H9 (cell line): ENCODE results near the gene SGIP1. TPM values are rescaled to one million over a fixed set of nuclear protein-coding genes. Genes with fewer than 3 reads are reported as not detected.

Experiments
- DNase-seq: peaks from one replicate; pipeline ENCODE4 v3.0.0-alpha.2; 2017
- H2AFZ ChIP-seq: one replicate; pipeline ENCODE4 v1.6.1; 2013; ENCODE audit warnings: mild to moderate bottlenecking, low read length, control low read depth, moderate library complexity
- H2AK5ac ChIP-seq: 2 replicates; pipeline ENCODE4 v1.6.1; 2013; ENCODE audit warnings: low read length, control low read depth, mixed read lengths; ENCODE audit not compliant: insufficient read length
- H2BK120ac ChIP-seq: one replicate; pipeline ENCODE4 v1.6.1; 2013; ENCODE audit warnings: low read depth, mild to moderate bottlenecking, low read length, control low read depth, inconsistent platforms; ENCODE audit not compliant: poor library complexity, severe bottlenecking
- H2BK12ac ChIP-seq: 2 replicates; pipeline ENCODE4 v1.6.1; 2013; ENCODE audit warnings: low read length, control low read depth, mixed read lengths, low read depth; ENCODE audit not compliant: insufficient read length
- H2BK15ac ChIP-seq: 2 replicates; pipeline ENCODE4 v1.6.1; 2013; ENCODE audit warnings: low read depth, low read length, control low read depth
- H2BK20ac ChIP-seq: one replicate; pipeline ENCODE4 v1.6.1; 2013; ENCODE audit warnings: low read depth, mild to moderate bottlenecking, low read length, control low read depth, inconsistent platforms; ENCODE audit not compliant: poor library complexity, severe bottlenecking
- H2BK5ac ChIP-seq: 2 replicates; pipeline ENCODE4 v1.6.1; 2013; ENCODE audit warnings: low read length, control low read depth, mixed read lengths; ENCODE audit not compliant: insufficient read length
- H3K14ac ChIP-seq: 2 replicates; pipeline ENCODE4 v1.6.1; 2013; ENCODE audit warnings: low read length, control low read depth; ENCODE audit not compliant: insufficient read depth
- H3K18ac ChIP-seq: 2 replicates; pipeline ENCODE4 v1.6.1; 2013; ENCODE audit warnings: low read depth, mild to moderate bottlenecking, mixed read lengths, low read length, control low read depth; ENCODE audit not compliant: insufficient read length
- H3K23ac ChIP-seq: 2 replicates; pipeline ENCODE4 v1.6.1; 2013; ENCODE audit warnings: low read length, control low read depth, mixed read lengths, low read depth; ENCODE audit not compliant: insufficient read length
- H3K23me2 ChIP-seq: 2 replicates; pipeline ENCODE4 v1.6.1; 2013; ENCODE audit warnings: low read depth, mild to moderate bottlenecking, mixed read lengths, low read length, control low read depth; ENCODE audit not compliant: insufficient read length, poor library complexity, severe bottlenecking
- H3K27ac ChIP-seq: 2 replicates; pipeline ENCODE4 v1.5.1; 2013; ENCODE audit warnings: low read length, control low read depth, mixed read lengths, low read depth; ENCODE audit not compliant: insufficient read length
- H3K27me3 ChIP-seq: 2 replicates; pipeline ENCODE4 v1.6.1; 2013; ENCODE audit warnings: low read length, control low read depth, inconsistent platforms; ENCODE audit not compliant: insufficient read depth
- H3K4ac ChIP-seq: 2 replicates; pipeline ENCODE4 v1.6.1; 2013; ENCODE audit warnings: low read depth, mild to moderate bottlenecking, control low read depth, inconsistent platforms, low read length, moderate library complexity
- H3K4me1 ChIP-seq: 2 replicates; pipeline ENCODE4 v1.6.1; 2013; ENCODE audit warnings: low read length, control low read depth, inconsistent platforms; ENCODE audit not compliant: insufficient read depth
- H3K4me2 ChIP-seq: 2 replicates; pipeline ENCODE4 v1.6.1; 2013; ENCODE audit warnings: low read length, control low read depth, mixed read lengths; ENCODE audit not compliant: insufficient read length, insufficient read depth
- H3K56ac ChIP-seq: 2 replicates; pipeline ENCODE4 v1.6.1; 2013; ENCODE audit warnings: low read depth, mild to moderate bottlenecking, mixed read lengths, low read length, control low read depth; ENCODE audit not compliant: insufficient read length
- H3K79me1 ChIP-seq: 2 replicates; pipeline ENCODE4 v1.6.1; 2013; ENCODE audit warnings: low read depth, mild to moderate bottlenecking, moderate library complexity, low read length, control low read depth, inconsistent platforms; ENCODE audit not compliant: insufficient read depth, poor library complexity, severe bottlenecking
- H3K79me2 ChIP-seq: 2 replicates; pipeline ENCODE4 v1.6.1; 2013; ENCODE audit warnings: low read length, control low read depth, inconsistent platforms; ENCODE audit not compliant: insufficient read depth
- H3K9ac ChIP-seq: 2 replicates; pipeline ENCODE4 v1.6.1; 2013; ENCODE audit warnings: low read length, control low read depth, mixed read lengths; ENCODE audit not compliant: insufficient read length; ENCODE audit errors: extremely low read depth
- H3K9me3 ChIP-seq: one replicate; pipeline ENCODE4 v1.6.1; 2013; ENCODE audit warnings: low read depth, low read length, inconsistent platforms; ENCODE audit not compliant: control insufficient read depth
- H3T11ph ChIP-seq: one replicate; pipeline ENCODE4 v1.6.1; 2013; ENCODE audit warnings: mild to moderate bottlenecking, low read length, control low read depth, inconsistent platforms
- H4K20me1 ChIP-seq: one replicate; pipeline ENCODE4 v1.6.1; 2013; ENCODE audit not compliant: control insufficient read depth, insufficient read length, insufficient read depth
- H4K5ac ChIP-seq: 2 replicates; pipeline ENCODE4 v1.6.1; 2013; ENCODE audit warnings: low read depth, mild to moderate bottlenecking, mixed read lengths, low read length, control low read depth; ENCODE audit not compliant: insufficient read length
- H4K8ac ChIP-seq: replicated peaks from 2 replicates; pipeline ENCODE4 v1.6.1; 2013; ENCODE audit warnings: low read length, control low read depth, mixed read lengths, low read depth; ENCODE audit not compliant: insufficient read length
- H4K91ac ChIP-seq: 2 replicates; pipeline ENCODE4 v1.6.1; 2013; ENCODE audit warnings: low read depth, mild to moderate bottlenecking, moderate library complexity, mixed read lengths, low read length, control low read depth; ENCODE audit not compliant: insufficient read length
- H3K27ac Mint-ChIP-seq, 3 experiments: 2 replicates in 2 of 3; 3 replicates in 1 of 3; pipeline ENCODE4 v1.8.0; 2020 to 2021; ENCODE audit warnings: mixed read lengths in 3 of 3, mild to moderate bottlenecking in 1 of 3, moderate library complexity in 1 of 3
- H3K27me3 Mint-ChIP-seq: 2 replicates; pipeline ENCODE4 v1.8.0; 2021; ENCODE audit warnings: low read depth, mild to moderate bottlenecking, moderate library complexity, mixed read lengths
- H3K36me3 Mint-ChIP-seq, 3 experiments: 2 replicates in 2 of 3; 3 replicates in 1 of 3; pipeline ENCODE4 v1.8.0; 2020 to 2021; ENCODE audit warnings: low read depth in 3 of 3, mixed read lengths in 3 of 3; ENCODE audit not compliant: insufficient read depth in 1 of 3
- H3K4me1 Mint-ChIP-seq, 2 experiments: 2 replicates each; pipeline ENCODE4 v1.8.0; 2020; ENCODE audit warnings: mixed read lengths in 2 of 2
- H3K4me3 Mint-ChIP-seq, 2 experiments: 2 replicates in 1 of 2; 3 replicates in 1 of 2; pipeline ENCODE4 v1.8.0; 2020 to 2021; ENCODE audit warnings: mild to moderate bottlenecking in 2 of 2, mixed read lengths in 2 of 2, moderate library complexity in 1 of 2
- H3K9me3 Mint-ChIP-seq, 2 experiments: 2 replicates in 1 of 2; 3 replicates in 1 of 2; pipeline ENCODE4 v1.8.0; 2020; ENCODE audit warnings: mild to moderate bottlenecking in 2 of 2, mixed read lengths in 2 of 2, moderate library complexity in 1 of 2
- CTCF ChIP-seq: fragments of 200-600 bp; sonication (generic); conservative IDR thresholded peaks from 3 replicates; pipeline ENCODE4 v1.8.0; 2021; ENCODE audit warnings: antibody characterized with exemption, mild to moderate bottlenecking
- WGBS: extraction: QIAGEN DNeasy Blood & Tissue Kit; methylation state at CpG from one replicate; pipeline ENCODE4 v1.1.7; 2013; ENCODE audit warnings: missing lambda C conversion rate, low lambda C conversion rate, mixed read lengths; ENCODE audit not compliant: insufficient read length; ENCODE audit errors: extremely low coverage; 5-methylcytosine and 5-hydroxymethylcytosine counted together
- total RNA-seq: library from RNA; stranded (reverse); gene quantifications from 2 replicates; pipeline ENCODE4 v1.2.1, GENCODE V29; 2021

SGIP1 gene
- total RNA-seq, 1 experiment from 2014 or later = 1.5 TPM

- Histone ChIP-seq H4K20me1 (no peaks in the 10 kb centered on the region), H3K27ac (no peak overlapping the region), H3K14ac (no peak overlapping the region), H3K23me2 (no peaks in the 10 kb centered on the region), H2BK20ac (no peak overlapping the region), H3K79me1 (no peaks in the 10 kb centered on the region), H4K8ac (no peak overlapping the region), H3K27me3 (no peaks in the 10 kb centered on the region), H3K79me2 (no peaks in the 10 kb centered on the region), H2AK5ac (no peak overlapping the region), H3K23ac (no peak overlapping the region), H4K91ac (no peak overlapping the region), H3K9me3 (no peaks in the 10 kb centered on the region), H3K4ac (no peak overlapping the region), H2BK15ac (no peak overlapping the region), H3K9ac (no peak overlapping the region), H3T11ph (no peak overlapping the region), H2AFZ (no peak overlapping the region), H4K5ac (no peak overlapping the region), H3K4me1 (no peaks in the 10 kb centered on the region), H2BK120ac (no peak overlapping the region), H3K18ac (no peak overlapping the region), H2BK12ac (no peak overlapping the region), H3K4me2 (no peak overlapping the region), H3K56ac (no peak overlapping the region), H2BK5ac (no peak overlapping the region)
- no CpG with 5 or more reads among the region's 6 CpGs for WGBS
- H3K9me3 Mint-ChIP-seq = no peaks in the 10 kb centered on the region
- no peak for TF ChIP-seq CTCF
- DNase-seq = no peak
- no peak overlapping the region for H3K27ac Mint-ChIP-seq
- no peaks in the 10 kb centered on the region for H3K4me1 Mint-ChIP-seq
- H3K36me3 Mint-ChIP-seq = no peaks in the 10 kb centered on the region
- H3K4me3 Mint-ChIP-seq = no peak overlapping the region
- no peaks in the 10 kb centered on the region; the same call in none of the 2 replicates for H3K27me3 Mint-ChIP-seq
These were observed 13.3 kb upstream of the SGIP1 start for GRCh38 chr1:66520655-66521054.
